HG03060 (cell line): Measurements from ENCODE around the gene NELFCD.

Experiments
- ATAC-seq: cut with Tn5 transposase; IDR thresholded peaks from one replicate; pipeline ENCODE4 v1.9.1; 2021; ENCODE audit warnings: low read depth, moderate number of reproducible peaks; ENCODE audit not compliant: unreplicated experiment

Gene NELFCD

GRCh38 chr20:58993332-58994248 lies 12.5 kb downstream of the NELFCD start:
- no peak for ATAC-seq

DNA sequence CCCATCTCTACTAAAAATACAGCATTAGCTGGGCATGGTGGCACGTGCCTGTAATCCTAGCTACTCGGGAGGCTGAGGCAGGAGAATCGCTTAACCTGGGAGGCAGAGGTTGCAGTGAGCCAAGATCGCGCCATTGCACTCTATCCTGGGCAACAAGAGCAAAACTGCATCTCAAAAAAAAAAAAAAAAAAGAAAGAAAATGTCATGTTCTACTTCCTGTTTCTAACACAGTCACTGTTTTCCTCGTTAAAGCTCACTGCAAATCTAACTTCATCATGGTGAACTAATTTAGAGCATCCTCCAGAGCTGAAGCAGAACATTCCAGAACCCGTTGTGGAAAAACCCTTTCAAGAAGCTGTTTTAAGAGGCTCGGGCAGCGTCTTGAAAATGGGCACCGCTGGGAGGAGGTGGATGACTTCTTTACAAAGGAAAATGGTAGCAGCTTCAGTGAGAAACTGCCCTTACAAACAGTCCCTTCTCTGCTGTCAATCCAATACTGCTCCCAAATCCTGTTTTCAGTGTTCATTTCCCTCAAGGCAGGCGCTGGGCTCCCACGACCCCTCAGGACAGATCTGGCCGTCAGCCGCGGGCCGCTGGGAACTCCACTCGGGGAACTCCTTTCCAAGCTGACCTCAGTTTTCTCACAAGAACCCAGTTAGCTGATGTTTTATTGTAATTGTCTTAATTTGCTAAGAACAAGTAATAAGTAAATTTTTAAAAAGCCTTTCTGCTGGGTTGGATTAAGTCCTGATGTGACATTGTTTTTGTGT lies 13.5 kb downstream of the NELFCD start:
- no peak for ATAC-seq

DNA sequence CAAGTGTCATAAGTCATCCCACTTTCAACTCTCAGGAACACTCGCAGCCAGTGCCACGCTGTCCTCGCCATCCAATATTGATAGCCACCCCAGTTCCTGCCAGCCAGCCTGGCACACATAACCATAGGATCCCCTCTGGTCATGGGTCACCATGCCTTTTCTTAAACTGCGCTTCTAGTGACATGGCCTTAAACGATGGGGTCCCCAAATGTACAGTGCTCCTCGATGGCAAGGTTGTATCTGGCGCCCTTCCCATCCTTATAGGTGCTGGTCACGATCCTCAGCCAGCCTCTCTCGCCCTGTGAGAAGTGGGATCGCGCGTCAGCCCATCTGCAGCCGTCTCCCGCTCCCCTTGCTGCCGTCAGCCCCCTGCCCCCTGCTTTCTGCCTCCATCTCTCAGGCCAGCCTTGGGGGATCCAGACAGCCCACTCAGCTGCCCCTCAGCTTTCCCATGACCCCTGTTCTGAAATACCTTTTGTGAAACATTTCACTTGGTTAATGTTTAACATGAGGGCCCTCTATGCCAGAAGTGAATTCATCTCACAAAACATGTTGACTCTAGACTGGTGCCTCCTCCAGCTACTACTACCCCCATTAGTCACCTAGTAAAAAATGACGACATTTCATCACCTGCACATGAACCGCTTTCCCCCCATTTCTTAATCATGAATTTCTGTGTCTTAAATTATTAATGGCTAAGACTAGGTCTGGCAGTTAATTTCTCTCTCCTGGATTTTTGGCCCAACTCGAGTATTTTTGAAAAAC lies 14.6 kb downstream of the NELFCD start:
- no peak for ATAC-seq

DNA sequence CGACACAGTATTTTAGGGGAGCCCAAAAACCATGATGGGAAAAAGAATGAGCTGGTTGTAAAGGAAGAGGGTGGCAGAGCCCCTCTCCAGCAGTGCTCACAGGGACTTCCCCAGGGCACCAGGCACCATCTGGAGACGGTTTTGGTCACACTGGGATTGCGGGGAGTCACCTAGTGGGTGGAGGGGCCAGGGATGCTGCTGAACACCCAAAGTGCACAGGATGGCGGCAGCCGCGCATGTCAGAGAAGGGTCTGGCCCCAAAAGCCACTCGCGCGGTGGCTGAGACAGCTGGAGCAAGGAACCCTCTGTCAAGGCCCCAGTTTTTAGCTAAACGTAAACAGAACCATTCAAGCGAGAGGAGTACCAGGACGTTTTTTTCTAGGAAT lies 15.2 kb downstream of the NELFCD start:
- no peak for ATAC-seq

- ATAC-seq, result no peak
These were observed 16.2 kb downstream of the NELFCD start for GRCh38 chr20:58997141-58997770.

- ATAC-seq, result no peak
These were observed 17.6 kb downstream of the NELFCD start for GRCh38 chr20:58998656-58999055.

- ATAC-seq, result no peak
These were observed 19.3 kb downstream of the NELFCD start for GRCh38 chr20:59000326-59000725.

GRCh38 chr20:59001068-59001448 lies 20.0 kb downstream of the NELFCD start:
- no peak for ATAC-seq

DNA sequence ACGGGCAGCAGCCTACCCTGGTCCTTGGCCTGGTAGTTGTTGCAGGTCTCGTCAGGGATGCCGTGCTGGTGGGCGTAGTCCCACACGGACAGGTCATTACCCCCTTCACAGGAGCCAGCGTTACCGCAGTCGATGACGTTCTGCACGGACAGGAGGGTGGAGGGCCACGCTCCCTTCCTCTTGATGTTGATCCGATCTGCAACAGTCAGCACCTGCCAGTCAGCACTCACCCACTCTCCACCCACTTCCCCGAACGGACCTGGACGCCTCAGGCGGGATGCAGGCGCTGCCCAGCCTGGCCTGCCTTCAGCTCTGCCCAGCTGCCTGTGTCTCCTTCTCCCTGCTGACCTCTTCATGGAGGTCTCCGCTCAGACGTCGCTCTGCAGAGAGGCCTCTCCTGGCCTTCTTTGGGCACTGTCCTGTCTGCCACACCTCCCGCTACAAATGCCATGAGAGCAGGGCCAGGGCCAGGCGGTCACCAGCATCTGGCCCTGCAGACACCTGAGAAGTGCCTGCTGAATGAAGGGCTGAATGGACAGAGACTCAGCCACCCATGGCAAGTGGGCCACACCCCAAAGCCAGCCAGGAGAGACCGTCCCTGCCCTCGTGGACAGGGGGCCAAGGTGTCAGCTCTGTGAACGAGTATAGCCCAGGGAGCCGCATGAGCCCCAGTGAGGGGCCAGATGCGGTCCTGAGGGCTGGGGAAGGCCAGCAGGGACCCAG lies 20.6 kb downstream of the NELFCD start:
- ATAC-seq, result no peak

- no peak for ATAC-seq
These were observed 21.3 kb downstream of the NELFCD start for GRCh38 chr20:59002388-59002787.

DNA sequence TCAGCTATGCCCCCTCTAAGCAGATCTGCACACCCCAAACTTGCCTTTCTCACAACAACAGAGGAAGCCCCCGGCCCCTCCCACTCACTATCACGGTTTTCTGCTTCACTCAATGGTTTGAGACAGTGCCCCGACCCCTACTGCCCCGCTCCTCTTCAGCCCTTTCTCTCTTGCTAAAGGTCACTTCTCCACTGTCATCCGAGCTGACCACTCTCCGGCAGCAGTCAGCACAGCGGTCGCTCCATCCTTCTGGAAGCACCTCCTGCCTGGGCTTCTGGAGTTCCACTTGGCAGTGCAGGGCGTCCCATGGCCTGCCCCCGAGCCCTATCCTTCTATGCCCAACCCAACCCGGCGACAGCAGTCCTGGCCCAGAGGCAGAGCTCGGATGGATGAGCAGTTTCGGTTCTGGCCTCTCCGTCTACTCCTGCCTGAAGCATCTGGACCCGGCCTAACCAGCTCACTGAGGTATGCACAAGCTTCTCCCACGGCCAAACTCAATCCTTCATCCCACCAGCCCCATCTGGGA lies 21.9 kb downstream of the NELFCD start:
- no peak for ATAC-seq

DNA sequence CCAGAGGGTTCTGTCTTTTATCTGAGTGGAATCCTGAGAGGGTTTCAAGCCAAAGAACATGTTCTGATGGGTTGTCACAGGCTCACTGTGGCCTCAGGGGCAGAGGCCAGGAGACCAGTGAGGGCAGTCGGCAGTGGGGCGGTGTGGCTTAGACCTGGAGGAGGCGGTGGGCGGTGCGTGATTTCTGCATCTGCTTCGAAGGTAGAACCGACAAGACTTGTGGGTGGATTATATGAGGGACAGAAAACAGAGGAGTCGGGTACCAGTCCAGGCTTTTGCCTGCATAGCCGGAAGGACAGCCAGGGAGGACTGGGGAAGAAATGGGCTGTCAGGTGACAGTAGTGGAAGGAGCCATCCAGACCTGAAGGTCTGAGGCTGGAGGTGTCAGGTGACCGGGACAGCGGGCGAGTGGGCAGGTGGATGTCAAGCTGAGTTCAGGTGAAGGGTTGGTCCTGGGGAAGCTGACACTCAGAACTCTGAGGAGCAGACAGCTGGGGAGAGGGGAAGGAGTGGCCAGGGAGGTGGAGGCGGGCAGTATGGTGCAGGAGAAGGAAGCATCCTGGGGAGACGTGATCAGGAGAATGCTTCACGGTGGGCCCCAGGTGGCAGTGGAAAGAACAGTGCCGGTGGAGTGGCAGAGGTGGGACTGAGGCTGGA lies 22.9 kb downstream of the NELFCD start:
- no peak for ATAC-seq

- no peak for ATAC-seq
These were observed 23.4 kb downstream of the NELFCD start for GRCh38 chr20:59004493-59004762.

DNA sequence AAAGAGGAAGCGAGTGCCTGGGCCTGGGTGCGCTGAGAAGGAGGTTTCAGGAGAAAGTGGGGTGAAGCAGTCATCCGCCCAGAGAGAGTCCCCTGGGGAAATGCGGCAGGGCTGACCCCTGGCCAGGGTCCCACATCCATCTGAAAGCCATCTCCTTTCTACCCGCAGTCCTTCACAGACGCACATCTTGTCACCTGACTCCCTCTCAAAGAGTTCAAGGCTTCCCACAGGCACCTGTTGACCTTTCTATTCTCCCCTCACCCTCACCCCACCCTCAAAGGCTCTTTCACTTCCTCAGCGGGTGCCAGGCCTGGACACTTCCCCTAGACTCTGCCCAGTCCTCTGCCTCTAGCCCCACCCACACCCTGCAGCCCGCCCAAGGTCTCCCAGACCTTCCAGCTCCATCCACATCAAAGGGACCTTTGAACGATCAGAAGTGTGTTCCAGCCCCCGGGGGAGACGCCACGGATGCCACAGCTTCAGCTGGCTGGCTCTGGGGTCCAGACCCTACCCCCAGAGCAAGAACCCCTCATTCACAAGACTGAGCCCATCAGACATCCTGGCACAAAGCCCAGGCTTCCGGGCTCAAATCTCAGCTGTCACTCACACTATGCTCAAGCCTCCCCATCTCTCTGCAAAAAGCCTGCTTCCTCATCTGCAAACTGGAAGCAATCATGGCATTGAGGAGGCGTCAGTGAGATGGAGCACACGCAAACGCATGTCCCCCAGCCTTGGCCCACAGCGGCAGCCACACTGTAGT lies 23.9 kb downstream of the NELFCD start:
- peak; percentile 55 for ATAC-seq

DNA sequence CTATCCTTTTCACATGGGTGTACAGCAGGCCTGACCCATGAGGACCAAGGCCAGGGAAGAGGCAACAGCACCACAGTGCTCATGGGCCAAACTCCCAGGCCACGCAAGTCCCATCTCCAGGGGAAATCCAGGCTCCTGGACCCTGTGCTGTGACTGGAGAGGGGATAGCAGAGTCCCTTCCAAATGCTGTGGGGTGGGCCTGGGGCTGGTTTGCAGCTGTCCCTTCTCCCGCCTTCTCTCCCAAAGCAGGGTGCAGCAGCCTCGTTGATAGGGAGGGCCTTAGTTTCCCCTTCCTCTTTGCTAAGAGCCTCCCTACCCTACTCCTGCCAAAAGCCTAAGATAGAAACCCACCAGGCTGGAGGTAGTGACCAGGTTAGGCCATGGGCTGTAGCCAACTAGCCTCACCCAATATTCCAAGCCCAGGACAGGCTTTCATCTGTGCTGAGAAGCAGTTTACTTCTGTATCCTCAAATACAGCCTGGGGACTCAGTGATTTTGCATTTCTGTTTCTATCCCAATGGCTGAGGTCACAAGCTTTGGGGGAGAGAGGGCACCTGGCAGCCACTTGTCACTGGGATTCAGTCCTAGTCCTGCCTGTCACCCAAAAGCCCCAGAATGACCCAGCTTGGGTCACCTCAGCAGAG lies 24.6 kb downstream of the NELFCD start:
- no peak for ATAC-seq

DNA sequence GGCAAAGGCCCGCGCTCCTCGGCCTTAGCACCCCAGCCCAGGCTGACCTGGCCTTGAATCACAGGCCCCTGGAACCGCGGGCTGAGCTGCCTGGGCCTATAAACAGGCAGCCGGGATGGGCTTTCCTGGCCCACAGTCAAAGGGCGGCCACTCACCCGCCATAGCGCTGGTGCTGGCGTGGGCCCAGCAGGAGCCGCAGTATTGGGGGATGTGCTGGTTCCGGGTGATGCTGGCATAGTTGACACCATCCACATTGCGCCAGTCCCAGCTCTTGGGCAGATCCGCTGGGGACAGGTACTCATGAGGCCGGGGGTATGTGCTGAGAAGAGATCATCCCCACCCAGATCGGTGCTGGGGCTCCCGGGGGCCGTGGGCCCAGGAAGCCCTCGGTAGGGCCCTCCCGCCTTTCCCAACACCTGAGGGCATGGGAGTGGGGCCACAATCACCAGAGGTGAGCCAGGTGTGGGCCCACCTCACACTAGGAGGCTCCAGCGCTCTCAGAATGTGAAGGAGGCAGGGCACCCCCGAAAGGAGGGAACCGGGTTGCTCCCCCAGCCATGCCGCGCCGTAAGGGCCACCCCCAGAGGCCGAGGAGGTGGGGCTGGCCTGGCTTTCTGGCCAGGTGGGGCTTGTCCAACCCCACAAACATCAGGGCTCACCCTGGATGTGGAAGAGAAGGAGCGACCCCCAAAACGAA lies 25.3 kb downstream of the NELFCD start:
- no peak for ATAC-seq

DNA sequence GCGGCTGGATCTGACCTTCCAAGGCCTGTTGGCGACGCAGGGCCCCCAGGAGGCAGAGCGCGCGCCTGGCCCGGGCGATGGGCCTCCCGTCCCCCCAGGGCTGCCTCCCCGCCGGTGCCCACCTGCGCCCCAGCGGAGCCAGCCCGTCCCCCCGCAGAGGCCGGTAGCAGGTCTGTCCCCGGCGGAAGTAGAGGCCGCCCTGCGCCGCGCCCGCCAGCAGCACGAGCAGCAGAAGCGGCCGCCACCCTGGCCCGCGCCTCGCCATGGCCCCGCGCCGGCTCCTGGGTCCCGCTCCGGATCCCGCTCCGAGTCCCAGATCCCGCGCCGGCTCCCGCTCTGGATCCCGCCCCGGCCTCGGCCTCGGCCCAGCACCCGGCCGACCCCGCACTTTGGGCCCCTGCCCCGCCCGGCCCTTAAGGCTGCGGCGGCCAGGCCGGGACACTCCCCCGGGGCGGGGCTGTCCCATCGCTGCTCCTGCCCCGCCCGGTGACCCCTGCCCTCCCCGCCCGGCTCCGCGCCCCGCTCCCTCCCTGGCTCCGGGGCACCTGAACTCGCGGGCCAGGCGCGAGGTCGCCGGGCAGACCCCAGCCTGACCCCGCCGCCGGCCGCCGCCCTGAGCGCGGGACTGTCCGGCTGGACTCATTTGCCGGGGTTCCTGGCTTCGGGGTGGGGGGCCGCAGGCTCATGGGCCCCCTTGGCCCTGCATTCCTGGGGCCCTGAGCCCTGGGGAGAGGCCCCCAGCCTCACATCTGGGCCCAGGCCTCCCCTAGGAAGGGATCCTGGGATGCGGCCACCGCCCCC lies 26.0 kb downstream of the NELFCD start, which contains the start of gene CTSZ:
CTSZ (minus strand) TSS at position 391 of the 801 bp plus-strand sequence; CDS start at position 265, 126 bp downstream.
- no peak for ATAC-seq
